ENCODE data around the gene ELAVL1. TPM values are rescaled to one million over a fixed set of nuclear protein-coding genes. Genes with fewer than 3 reads are reported as not detected.
A peak's percentile ranks its signal among the peaks of the same experiment; 100 is the strongest.
"Not testable (repeated sequence)": the region's sequence is repeated elsewhere in the genome, so short reads cannot be mapped to it uniquely, and the experiment has no call there.

Gene ELAVL1
- total RNA-seq, 1 donor from 2014 or later = 186 TPM

DNA sequence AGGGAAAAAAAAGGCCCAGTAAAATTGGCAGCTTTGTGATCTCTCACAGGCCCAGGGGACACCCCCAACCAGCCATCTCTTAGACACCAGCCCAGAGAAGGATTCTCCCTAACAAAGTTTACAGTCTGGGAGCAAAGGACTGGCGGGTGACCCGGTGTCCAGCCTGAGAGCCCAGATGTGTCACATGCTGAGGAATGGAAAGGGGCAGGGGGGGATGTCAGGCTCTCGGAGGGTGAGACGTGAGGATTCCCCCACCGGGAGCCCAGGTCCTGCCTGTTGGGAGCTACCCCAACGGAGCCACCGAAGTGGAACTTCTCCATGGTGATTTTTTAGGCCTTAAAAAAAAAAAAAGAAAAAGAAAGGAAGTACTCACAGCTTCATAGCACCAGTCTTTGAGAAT is 74.7 kb downstream of the ELAVL1 start:
- no peak for DNase-seq (ENCODE audit: low spot score)
- Mint-ChIP-seq H3K27ac (no peak overlapping the region), H3K27me3 (ENCODE audit: insufficient read depth) (no peaks in the 10 kb centered on the region)

GRCh38 chr19:7930030-7930429 is 75.4 kb downstream of the ELAVL1 start:
- DNase-seq (ENCODE audit: low spot score); H3K4me3 Mint-ChIP-seq; H3K9me3 Mint-ChIP-seq; H3K36me3 Mint-ChIP-seq (ENCODE audit: low read depth); intact Hi-C loops (cut with micrococcal nuclease); H3K27ac Mint-ChIP-seq; H3K27me3 Mint-ChIP-seq (ENCODE audit: insufficient read depth): not testable (repeated sequence)
- peaks cover 14% of the 10 kb centered on the region for H3K4me1 Mint-ChIP-seq (ENCODE audit: low read depth)

More for the DNA sequence above, 74.7 kb downstream of the ELAVL1 start:
- intact Hi-C loops (cut with micrococcal nuclease) = no loop called here
- Mint-ChIP-seq H3K4me1 (ENCODE audit: low read depth) (peaks cover 14% of the 10 kb centered on the region), H3K36me3 (ENCODE audit: low read depth) (peaks cover 5% of the 10 kb centered on the region), H3K9me3 (no peaks in the 10 kb centered on the region), H3K4me3 (no peak overlapping the region)

GRCh38 chr19:7928741-7929701 is 76.4 kb downstream of the ELAVL1 start:
- no peak overlapping the region for H3K4me3 Mint-ChIP-seq
- DNase-seq (ENCODE audit: low spot score) = no peak
- H3K9me3 Mint-ChIP-seq = no peaks in the 10 kb centered on the region
- H3K27me3 Mint-ChIP-seq (ENCODE audit: insufficient read depth) = peaks cover 4% of the 10 kb centered on the region
- peaks cover 14% of the 10 kb centered on the region for H3K4me1 Mint-ChIP-seq (ENCODE audit: low read depth)
- intact Hi-C loops (cut with micrococcal nuclease) = loop anchor here (1.0 kb wide), 1 partner anchor 14 kb away; the partner anchor contains the start of gene TIMM44
- peak overlapping the region; percentile 5 for H3K27ac Mint-ChIP-seq
- peaks cover 5% of the 10 kb centered on the region for H3K36me3 Mint-ChIP-seq (ENCODE audit: low read depth)

- peaks cover 14% of the 10 kb centered on the region for H3K4me1 Mint-ChIP-seq (ENCODE audit: low read depth)
- H3K4me3 Mint-ChIP-seq = no peak overlapping the region
- peaks cover 5% of the 10 kb centered on the region for H3K36me3 Mint-ChIP-seq (ENCODE audit: low read depth)
- intact Hi-C loops (cut with micrococcal nuclease) = no loop called here
- no peaks in the 10 kb centered on the region for H3K9me3 Mint-ChIP-seq
- H3K27ac Mint-ChIP-seq = no peak overlapping the region
- no peak for DNase-seq (ENCODE audit: low spot score)
- H3K27me3 Mint-ChIP-seq (ENCODE audit: insufficient read depth) = peaks cover 4% of the 10 kb centered on the region
These were observed 77.1 kb downstream of the ELAVL1 start for GRCh38 chr19:7928334-7928706.

DNA sequence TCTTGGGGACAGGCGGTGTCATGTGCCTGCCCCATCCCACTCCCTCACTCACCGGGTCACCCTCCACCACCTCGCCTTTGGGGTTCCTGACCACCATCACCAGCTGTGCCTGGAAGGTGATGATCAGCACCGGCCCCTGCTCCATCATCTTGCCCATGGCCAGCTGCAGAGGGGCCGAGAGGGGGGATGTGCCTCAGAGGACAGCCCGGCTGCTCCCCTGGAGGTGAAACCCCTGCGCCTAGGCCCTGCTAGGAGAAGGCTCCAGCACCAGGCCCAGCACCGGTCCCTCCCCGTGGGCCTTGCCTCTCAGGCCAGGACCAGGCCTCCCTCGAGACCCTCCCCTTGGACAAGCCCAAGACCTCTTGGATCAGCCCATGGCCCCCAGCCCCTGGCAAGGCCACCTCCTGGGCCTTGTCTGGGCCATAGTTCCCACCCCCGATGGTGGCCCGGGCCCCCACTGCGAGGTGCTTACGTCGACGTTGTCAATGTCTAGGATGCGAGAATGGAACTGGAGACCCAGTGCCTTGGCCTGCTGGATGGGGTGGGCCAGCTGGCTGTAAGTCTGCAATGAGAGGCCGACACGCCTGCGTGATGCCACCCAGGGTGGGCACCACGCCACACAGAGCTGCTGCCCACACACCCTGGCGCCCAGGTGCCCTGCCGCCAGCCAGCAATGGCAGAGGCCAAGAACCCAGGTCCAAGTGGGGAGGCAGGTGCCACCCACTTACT is 77.7 kb downstream of the ELAVL1 start:
- H3K4me3 Mint-ChIP-seq = no peak overlapping the region
- peaks cover 4% of the 10 kb centered on the region for H3K27me3 Mint-ChIP-seq (ENCODE audit: insufficient read depth)
- no peak for DNase-seq (ENCODE audit: low spot score)
- H3K27ac Mint-ChIP-seq = peak overlapping the region; percentile 40
- no peaks in the 10 kb centered on the region for H3K9me3 Mint-ChIP-seq
- intact Hi-C loops (cut with micrococcal nuclease) = no loop called here
- peaks cover 5% of the 10 kb centered on the region for H3K36me3 Mint-ChIP-seq (ENCODE audit: low read depth)
- H3K4me1 Mint-ChIP-seq (ENCODE audit: low read depth) = peaks cover 14% of the 10 kb centered on the region

- intact Hi-C loops (cut with micrococcal nuclease) = no loop called here
- peaks cover 5% of the 10 kb centered on the region for H3K36me3 Mint-ChIP-seq (ENCODE audit: low read depth)
These were observed 78.5 kb downstream of the ELAVL1 start for GRCh38 chr19:7926727-7927604.

DNA sequence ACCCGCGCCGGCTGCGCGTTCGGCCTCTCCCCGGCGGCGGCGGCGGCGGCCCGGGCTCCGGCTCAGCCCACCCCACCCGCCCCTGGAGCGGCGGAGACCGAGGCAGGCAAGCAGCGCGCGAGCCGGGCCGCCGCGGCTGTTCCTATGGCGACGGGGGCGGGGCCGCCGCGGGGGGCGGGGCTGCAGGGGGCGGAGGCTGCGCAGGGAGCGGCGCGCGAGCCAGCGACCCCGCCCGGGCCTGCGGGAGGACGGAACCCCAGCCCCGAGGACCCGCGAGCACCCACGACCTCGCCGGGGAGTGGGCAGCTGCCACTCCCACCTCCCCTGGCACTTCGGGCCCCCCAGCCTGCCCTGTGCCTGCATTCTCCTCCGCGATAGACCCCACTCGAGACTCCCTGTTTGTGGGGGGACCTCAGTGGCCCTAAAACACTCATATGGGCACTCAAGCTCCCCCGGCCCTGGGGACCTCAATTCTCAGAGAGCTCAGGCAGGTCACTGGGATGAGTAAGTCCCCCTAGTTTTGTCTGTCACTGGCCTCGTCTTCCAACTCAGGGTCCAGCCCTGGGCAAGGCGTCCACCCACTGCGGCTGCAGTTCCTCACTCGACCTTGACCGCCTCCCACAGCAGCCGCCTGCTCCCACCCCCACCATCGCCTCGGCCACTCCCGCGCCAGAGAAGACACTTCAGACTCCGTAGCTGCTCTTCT is 79.3 kb downstream of the ELAVL1 start, which contains the start of gene CTXN1:
Gene CTXN1 (minus strand): TSS at position 115 of the 706 bp plus-strand sequence. CDS start 597 bp downstream, outside the sequence.
- Mint-ChIP-seq H3K4me3 (peak within 1 kb of the TSS; percentile 81), H3K27me3 (ENCODE audit: insufficient read depth) (peaks cover 4% of the 10 kb centered on the region), H3K27ac (peak within 1 kb of the TSS; percentile 78), H3K36me3 (ENCODE audit: low read depth) (peaks cover 5% of the 10 kb centered on the region), H3K9me3 (no peaks in the 10 kb centered on the region), H3K4me1 (ENCODE audit: low read depth) (peaks cover 20% of the 10 kb centered on the region)
- peak; percentile 70 for DNase-seq (ENCODE audit: low spot score)
- intact Hi-C loops (cut with micrococcal nuclease) = no loop called here

More at GRCh38 chr19:7926727-7927604, 78.5 kb downstream of the ELAVL1 start:
- peaks cover 17% of the 10 kb centered on the region for H3K4me1 Mint-ChIP-seq (ENCODE audit: low read depth)
- H3K4me3 Mint-ChIP-seq = peak overlapping the region; percentile 57
- H3K27me3 Mint-ChIP-seq (ENCODE audit: insufficient read depth) = peaks cover 4% of the 10 kb centered on the region
- no peaks in the 10 kb centered on the region for H3K9me3 Mint-ChIP-seq
- no peak for DNase-seq (ENCODE audit: low spot score)
- H3K27ac Mint-ChIP-seq = peak overlapping the region; percentile 40

GRCh38 chr19:7925171-7925851 is 80.1 kb downstream of the ELAVL1 start:
- intact Hi-C loops (cut with micrococcal nuclease) = loop anchor here (2.0 kb wide), 1 partner anchor 73 kb away; no protein-coding TSS in a partner anchor

DNA sequence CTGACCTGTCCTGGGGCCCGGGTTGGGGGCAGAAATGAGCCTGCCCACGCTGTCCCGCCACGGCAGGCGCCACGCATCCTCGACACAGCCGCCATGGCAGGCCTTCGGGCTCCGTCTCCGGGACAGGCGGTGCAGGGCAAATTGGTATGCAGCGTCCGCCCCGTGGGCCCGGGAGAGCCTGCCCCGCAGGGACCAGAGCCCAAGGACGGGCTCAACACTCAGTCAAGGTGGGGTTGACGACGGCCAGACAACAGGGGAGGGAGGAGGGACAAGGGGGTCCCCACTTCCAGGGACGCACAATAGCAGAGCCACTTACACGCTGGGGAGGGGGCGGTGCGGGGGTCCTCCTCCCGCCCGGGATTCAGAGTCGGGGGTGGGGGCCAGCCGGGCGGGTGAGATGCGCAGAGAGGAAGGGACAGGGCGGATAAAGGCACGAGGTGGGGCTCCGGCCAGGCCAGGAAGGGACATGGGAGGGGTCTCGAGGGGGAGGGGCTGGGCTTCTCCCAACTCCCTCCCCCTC is 80.7 kb downstream of the ELAVL1 start:
- no peak overlapping the region for H3K4me3 Mint-ChIP-seq

More at GRCh38 chr19:7925171-7925851, 80.1 kb downstream of the ELAVL1 start:
- peak; percentile 71 for DNase-seq (ENCODE audit: low spot score)
- Mint-ChIP-seq H3K27ac (peak overlapping the region; percentile 78), H3K9me3 (no peaks in the 10 kb centered on the region), H3K4me1 (ENCODE audit: low read depth) (peaks cover 25% of the 10 kb centered on the region), H3K27me3 (ENCODE audit: insufficient read depth) (peaks cover 4% of the 10 kb centered on the region), H3K4me3 (peak overlapping the region; percentile 81), H3K36me3 (ENCODE audit: low read depth) (peaks cover 5% of the 10 kb centered on the region)

DNA sequence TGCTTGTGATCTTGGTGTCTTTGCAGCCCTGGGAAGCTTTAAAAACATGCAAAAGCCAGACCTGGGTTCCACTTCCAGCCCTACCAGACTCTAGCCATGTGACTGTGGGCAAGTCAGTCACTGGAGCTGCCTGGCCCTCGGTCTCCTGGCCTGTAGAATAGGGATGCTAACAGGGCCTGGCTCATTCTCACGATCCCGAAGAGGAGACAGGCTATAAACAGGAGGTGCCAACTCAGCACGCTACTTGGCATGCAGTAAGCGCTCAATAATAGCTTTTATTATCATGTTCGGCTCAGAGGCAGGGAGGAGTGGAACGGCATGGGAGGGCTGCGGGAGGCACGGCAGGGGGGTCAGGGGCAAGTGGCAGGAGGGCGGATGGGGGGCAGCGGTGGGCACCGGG is 81.2 kb downstream of the ELAVL1 start:
- intact Hi-C loops (cut with micrococcal nuclease) = loop anchor here (2.0 kb wide), 1 partner anchor 71 kb away; no protein-coding TSS in a partner anchor
- Mint-ChIP-seq H3K9me3 (no peaks in the 10 kb centered on the region), H3K4me1 (ENCODE audit: low read depth) (peaks cover 35% of the 10 kb centered on the region), H3K4me3 (peak overlapping the region; percentile 60), H3K36me3 (ENCODE audit: low read depth) (peaks cover 7% of the 10 kb centered on the region), H3K27me3 (ENCODE audit: insufficient read depth) (peaks cover 9% of the 10 kb centered on the region), H3K27ac (peak overlapping the region; percentile 44)
- DNase-seq (ENCODE audit: low spot score) = no peak

More for the DNA sequence above, 80.7 kb downstream of the ELAVL1 start:
- peaks cover 7% of the 10 kb centered on the region for H3K36me3 Mint-ChIP-seq (ENCODE audit: low read depth)
- H3K9me3 Mint-ChIP-seq = no peaks in the 10 kb centered on the region
- no peak for DNase-seq (ENCODE audit: low spot score)
- H3K27me3 Mint-ChIP-seq (ENCODE audit: insufficient read depth) = peaks cover 7% of the 10 kb centered on the region
- no peak overlapping the region for H3K27ac Mint-ChIP-seq
- intact Hi-C loops (cut with micrococcal nuclease) = loop anchor here (2.0 kb wide), 1 partner anchor 72 kb away; no protein-coding TSS in a partner anchor
- peaks cover 30% of the 10 kb centered on the region for H3K4me1 Mint-ChIP-seq (ENCODE audit: low read depth)
